OCI-LY3 (cell line): ENCODE measurements around the gene DIPK1A.

Source experiments
- H2AFZ ChIP-seq: fragments of 200-600, 300-600 bp; shearing (Covaris generic); 2 replicates; pipeline ENCODE4 v1.6.0; 2014; ENCODE audit warnings: antibody characterized with exemption, low read depth, low read length
- H3K27ac ChIP-seq: fragments of 200-600, 300-600 bp; sonication (generic); 2 replicates; pipeline ENCODE4 v1.5.1; 2014; ENCODE audit warnings: mild to moderate bottlenecking, low read length, moderate library complexity, mixed read lengths
- H3K27me3 ChIP-seq: fragments of 200-600, 300-600 bp; sonication (generic); 2 replicates; pipeline ENCODE4 v1.6.1; 2014; ENCODE audit warnings: low read depth, low read length, mixed read lengths
- H3K36me3 ChIP-seq: fragments of 200-600, 300-600 bp; sonication (generic); replicated peaks from 2 replicates; pipeline ENCODE3; 2014; ENCODE audit warnings: low read depth, low read length, mixed read lengths
- H3K4me1 ChIP-seq: fragments of 300-600, 200-600 bp; sonication (generic); 2 replicates; pipeline ENCODE4 v1.6.1; 2014; ENCODE audit warnings: low read length, mixed read lengths
- H3K4me2 ChIP-seq: fragments of 200-600, 300-600 bp; sonication (generic); 2 replicates; pipeline ENCODE4 v1.6.1; 2014; ENCODE audit warnings: low read length, mixed read lengths
- H3K4me3 ChIP-seq: fragments of 300-600, 200-600 bp; sonication (generic); 2 replicates; pipeline ENCODE4 v1.5.1; 2014; ENCODE audit warnings: antibody characterized with exemption, mild to moderate bottlenecking, low read length, moderate library complexity
- H3K79me2 ChIP-seq: fragments of 300-600, 200-600 bp; shearing (Covaris generic); 2 replicates; pipeline ENCODE4 v1.6.1; 2014; ENCODE audit warnings: mild to moderate bottlenecking, low read length, mixed read lengths
- H3K9ac ChIP-seq: fragments of 300-600, 200-600 bp; shearing (Covaris generic); 2 replicates; pipeline ENCODE4 v1.6.0; 2014; ENCODE audit warnings: mild to moderate bottlenecking, low read length, moderate library complexity
- H3K9me3 ChIP-seq: fragments of 200-600, 300-600 bp; shearing (Covaris generic); 2 replicates; pipeline ENCODE4 v1.6.1; 2014; ENCODE audit warnings: low read length, mixed read lengths; ENCODE audit not compliant: insufficient read depth
- H4K20me1 ChIP-seq: fragments of 200-600, 300-600 bp; sonication (generic); 2 replicates; pipeline ENCODE4 v1.6.1; 2016; ENCODE audit warnings: low read length, mixed read lengths; ENCODE audit not compliant: insufficient read depth
- CTCF ChIP-seq: fragments of 200-600, 300-600 bp; sonication (generic); IDR thresholded peaks from 2 replicates; pipeline ENCODE4 v1.5.1; 2014; ENCODE audit warnings: antibody characterized with exemption, low read length, low read depth
- EZH2phosphoT487 ChIP-seq: fragments of 200-600 bp; shearing (Covaris generic); IDR thresholded peaks from 2 replicates; pipeline ENCODE4 v1.6.1; 2018; ENCODE audit warnings: antibody characterized with exemption, mixed run types, low read depth

Gene DIPK1A

GRCh38 chr1:92903765-92904164, 57.5 kb downstream of the DIPK1A start:
- Histone ChIP-seq H3K4me1 (no peaks in the 10 kb centered on the region), H3K4me2 (no peak overlapping the region), H3K27ac (no peak overlapping the region), H3K36me3 (peaks cover 10% of the 10 kb centered on the region), H3K9ac (no peak overlapping the region), H4K20me1 (no peaks in the 10 kb centered on the region), H2AFZ (no peak overlapping the region), H3K9me3 (no peaks in the 10 kb centered on the region), H3K4me3 (no peak overlapping the region), H3K27me3 (no peaks in the 10 kb centered on the region), H3K79me2 (peaks cover 7% of the 10 kb centered on the region; the same call in 1 of the 2 replicates)
- no peak for TF ChIP-seq CTCF
- TF ChIP-seq EZH2phosphoT487, result no peak

- H3K36me3 ChIP-seq, result peaks cover 10% of the 10 kb centered on the region
- no peaks in the 10 kb centered on the region for H3K9me3 ChIP-seq
- H4K20me1 ChIP-seq, result no peaks in the 10 kb centered on the region
- no peaks in the 10 kb centered on the region for H3K79me2 ChIP-seq
- H3K4me3 ChIP-seq, result no peak overlapping the region
- no peak overlapping the region for H3K4me2 ChIP-seq
- H2AFZ ChIP-seq, result no peak overlapping the region
- no peaks in the 10 kb centered on the region for H3K27me3 ChIP-seq
- TF ChIP-seq CTCF (no peak), EZH2phosphoT487 (no peak)
- H3K27ac ChIP-seq, result no peak overlapping the region
- H3K4me1 ChIP-seq, result peaks cover 10% of the 10 kb centered on the region
- H3K9ac ChIP-seq, result no peak overlapping the region
Observed at GRCh38 chr1:92902406-92902744, 58.9 kb downstream of the DIPK1A start.

- no peaks in the 10 kb centered on the region for H4K20me1 ChIP-seq
- no peaks in the 10 kb centered on the region for H3K79me2 ChIP-seq
- H3K27ac ChIP-seq, result no peak overlapping the region
- no peaks in the 10 kb centered on the region for H3K27me3 ChIP-seq
- H3K9me3 ChIP-seq, result no peaks in the 10 kb centered on the region
- H2AFZ ChIP-seq, result no peak overlapping the region
- no peak overlapping the region for H3K4me2 ChIP-seq
- peaks cover 10% of the 10 kb centered on the region for H3K36me3 ChIP-seq
- no peak for TF ChIP-seq EZH2phosphoT487
- no peak for TF ChIP-seq CTCF
- H3K4me3 ChIP-seq, result no peak overlapping the region
- peaks cover 10% of the 10 kb centered on the region for H3K4me1 ChIP-seq
- no peak overlapping the region for H3K9ac ChIP-seq
Observed at GRCh38 chr1:92901699-92902405, 59.4 kb downstream of the DIPK1A start.

- no peak for TF ChIP-seq CTCF
- no peak for TF ChIP-seq EZH2phosphoT487
- H3K36me3 ChIP-seq, result peaks cover 10% of the 10 kb centered on the region
- no peaks in the 10 kb centered on the region for H4K20me1 ChIP-seq
- no peaks in the 10 kb centered on the region for H3K79me2 ChIP-seq
- H3K27me3 ChIP-seq, result no peaks in the 10 kb centered on the region
- peaks cover 10% of the 10 kb centered on the region for H3K4me1 ChIP-seq
- no peaks in the 10 kb centered on the region for H3K9me3 ChIP-seq
- no peak overlapping the region for H3K27ac ChIP-seq
- no peak overlapping the region for H3K4me2 ChIP-seq
- no peak overlapping the region for H3K4me3 ChIP-seq
- no peak overlapping the region for H3K9ac ChIP-seq
- no peak overlapping the region for H2AFZ ChIP-seq
Observed at GRCh38 chr1:92901126-92901525, 60.1 kb downstream of the DIPK1A start.
